ENCODE measurements around the gene YEATS4.

GRCh38 chr12:69355363-69356028, 4.0 kb upstream of the YEATS4 start:
- TF ChIP-seq CTCF (IDR thresholded peaks at IDR 0.05): no peak
- TF ChIP-seq ESRRA (IDR thresholded peaks at IDR 0.05; ENCODE audit: borderline replicate concordance, low read length): no peak
- TF ChIP-seq CEBPB (IDR thresholded peaks at IDR 0.05): no peak
- TF ChIP-seq EP300 (IDR thresholded peaks at IDR 0.05): no peak
- no peak for TF ChIP-seq POLR2A (IDR thresholded peaks at IDR 0.05; ENCODE audit: low read length)
- TF ChIP-seq MAX (IDR thresholded peaks at IDR 0.05): no peak

Measured in A549 (cell line).